ENCODE measurements around the gene RAPGEF4.

- TF ChIP-seq, protein P1, sequence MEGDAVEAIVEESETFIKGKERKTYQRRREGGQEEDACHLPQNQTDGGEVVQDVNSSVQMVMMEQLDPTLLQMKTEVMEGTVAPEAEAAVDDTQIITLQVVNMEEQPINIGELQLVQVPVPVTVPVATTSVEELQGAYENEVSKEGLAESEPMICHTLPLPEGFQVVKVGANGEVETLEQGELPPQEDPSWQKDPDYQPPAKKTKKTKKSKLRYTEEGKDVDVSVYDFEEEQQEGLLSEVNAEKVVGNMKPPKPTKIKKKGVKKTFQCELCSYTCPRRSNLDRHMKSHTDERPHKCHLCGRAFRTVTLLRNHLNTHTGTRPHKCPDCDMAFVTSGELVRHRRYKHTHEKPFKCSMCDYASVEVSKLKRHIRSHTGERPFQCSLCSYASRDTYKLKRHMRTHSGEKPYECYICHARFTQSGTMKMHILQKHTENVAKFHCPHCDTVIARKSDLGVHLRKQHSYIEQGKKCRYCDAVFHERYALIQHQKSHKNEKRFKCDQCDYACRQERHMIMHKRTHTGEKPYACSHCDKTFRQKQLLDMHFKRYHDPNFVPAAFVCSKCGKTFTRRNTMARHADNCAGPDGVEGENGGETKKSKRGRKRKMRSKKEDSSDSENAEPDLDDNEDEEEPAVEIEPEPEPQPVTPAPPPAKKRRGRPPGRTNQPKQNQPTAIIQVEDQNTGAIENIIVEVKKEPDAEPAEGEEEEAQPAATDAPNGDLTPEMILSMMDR (IDR thresholded peaks at IDR 0.05): no peak
- no peak for TF ChIP-seq POLR2A (IDR thresholded peaks at IDR 0.05)
Measured at GRCh38 chr2:172884336-172884735, 148.7 kb downstream of the RAPGEF4 start.

All from Peyer's patch (tissue), 4 donors.